Neural cell (in vitro differentiated cells): ENCODE data around the gene MKRN2OS. TPM values are rescaled to one million over a fixed set of nuclear protein-coding genes. Genes with fewer than 3 reads are reported as not detected.

Experiments used
- H2AFZ ChIP-seq: fragments of 200-600, 300-800 bp; sonication (generic), shearing (Covaris generic); 2 replicates; pipeline ENCODE4 v1.6.0; 2014; ENCODE audit warnings: low read depth, mild to moderate bottlenecking, antibody characterized with exemption, low read length, moderate library complexity
- H3F3A ChIP-seq: fragments of 200-600 bp; shearing (Covaris generic); 2 replicates; pipeline ENCODE4 v1.6.1; 2016; ENCODE audit warnings: mild to moderate bottlenecking, moderate library complexity, mixed read lengths, antibody characterized with exemption, low read length; ENCODE audit not compliant: insufficient read depth, poor library complexity, severe bottlenecking
- H3K27ac ChIP-seq: fragments of 200-600, 300-800 bp; sonication (generic), shearing (Covaris generic); 2 replicates; pipeline ENCODE4 v1.5.1; 2014; ENCODE audit warnings: mild to moderate bottlenecking, low read length, moderate library complexity
- H3K27me3 ChIP-seq: fragments of 300-800, 200-600 bp; sonication (generic), shearing (Covaris generic); 2 replicates; pipeline ENCODE4 v1.6.0; 2014; ENCODE audit warnings: mild to moderate bottlenecking, low read depth, low read length, moderate library complexity; ENCODE audit not compliant: insufficient read depth
- H3K36me3 ChIP-seq: fragments of 300-800, 200-600 bp; sonication (generic), shearing (Covaris generic); 2 replicates; pipeline ENCODE4 v1.5.1; 2014; ENCODE audit warnings: mild to moderate bottlenecking, antibody characterized with exemption, low read length, moderate library complexity; ENCODE audit not compliant: insufficient read depth
- H3K4me2 ChIP-seq: fragments of 300-800, 200-600 bp; sonication (generic), shearing (Covaris generic); 2 replicates; pipeline ENCODE4 v1.6.0; 2014; ENCODE audit warnings: mild to moderate bottlenecking, low read length
- H3K4me3 ChIP-seq: fragments of 300-800, 200-600 bp; sonication (generic), shearing (Covaris generic); 2 replicates; pipeline ENCODE4 v1.5.1; 2014; ENCODE audit warnings: mild to moderate bottlenecking, low read length, moderate library complexity
- H3K79me2 ChIP-seq: fragments of 200-600 bp; shearing (Covaris generic); replicated peaks from 2 replicates; pipeline ENCODE4 v1.6.0; 2014; ENCODE audit warnings: mild to moderate bottlenecking, low read length, moderate library complexity; ENCODE audit not compliant: insufficient read depth
- H3K9ac ChIP-seq: fragments of 300-800, 200-600 bp; sonication (generic), shearing (Covaris generic); 2 replicates; pipeline ENCODE4 v1.6.1; 2016; ENCODE audit warnings: mild to moderate bottlenecking, low read length, mixed read lengths
- H3K9me2 ChIP-seq: fragments of 200-600 bp; shearing (Covaris generic); 2 replicates; pipeline ENCODE4 v1.6.1; 2016; ENCODE audit warnings: mild to moderate bottlenecking, low read length, mixed read lengths; ENCODE audit not compliant: insufficient read depth
- H3K9me3 ChIP-seq: fragments of 200-600, 300-800 bp; sonication (generic), shearing (Covaris generic); 2 replicates; pipeline ENCODE4 v1.6.1; 2016; ENCODE audit warnings: mild to moderate bottlenecking, mixed run types, low read length, moderate library complexity, mixed read lengths
- H4K20me1 ChIP-seq: fragments of 200-600 bp; shearing (Covaris generic); 2 replicates; pipeline ENCODE4 v1.6.1; 2016; ENCODE audit warnings: mild to moderate bottlenecking, mixed run types; ENCODE audit not compliant: insufficient read depth
- CTCF ChIP-seq: fragments of 450-650 bp; IDR thresholded peaks from 2 replicates; pipeline ENCODE4 v1.5.1; 2014; ENCODE audit warnings: antibody characterized with exemption, mild to moderate bottlenecking, moderate library complexity; ENCODE audit not compliant: poor library complexity, severe bottlenecking
- EP300 ChIP-seq: fragments of 450-650 bp; conservative IDR thresholded peaks from 2 replicates; pipeline ENCODE4 v1.6.1; 2014; ENCODE audit warnings: antibody characterized with exemption, mild to moderate bottlenecking, moderate library complexity; ENCODE audit not compliant: poor library complexity, severe bottlenecking
- EZH2 ChIP-seq: fragments of 200-600, 300-800 bp; shearing (Covaris generic), sonication (generic); IDR thresholded peaks from 2 replicates; pipeline ENCODE4 v1.6.1; 2014; ENCODE audit warnings: antibody characterized with exemption, low read length, borderline replicate concordance, mild to moderate bottlenecking; ENCODE audit not compliant: insufficient read depth, poor library complexity, severe bottlenecking
- MXI1 ChIP-seq: fragments of 450-650 bp; conservative IDR thresholded peaks from 2 replicates; pipeline ENCODE4 v1.6.1; 2014; ENCODE audit warnings: antibody characterized with exemption, mild to moderate bottlenecking; ENCODE audit not compliant: poor library complexity, severe bottlenecking
- POLR2AphosphoS5 ChIP-seq: IDR thresholded peaks from 2 replicates; pipeline ENCODE4 v1.6.1; 2012
- RAD21 ChIP-seq: fragments of 450-650 bp; conservative IDR thresholded peaks from 2 replicates; pipeline ENCODE4 v1.6.1; 2014; ENCODE audit warnings: antibody characterized with exemption, mild to moderate bottlenecking, moderate library complexity
- REST ChIP-seq: IDR thresholded peaks from 2 replicates; pipeline ENCODE4 v1.6.1; 2012; ENCODE audit warnings: borderline replicate concordance
- SMC3 ChIP-seq: fragments of 450-650 bp; conservative IDR thresholded peaks from 2 replicates; pipeline ENCODE4 v1.6.1; 2014; ENCODE audit warnings: antibody characterized with exemption, mild to moderate bottlenecking, moderate library complexity; ENCODE audit not compliant: poor library complexity
- TAF1 ChIP-seq: IDR thresholded peaks from 2 replicates; pipeline ENCODE4 v1.6.1; 2012; ENCODE audit warnings: low read depth
- polyA plus RNA-seq: library from polyadenylated mRNA; depleted of rRNA; stranded (reverse); fragments of >200 nt; gene quantifications from 2 replicates; pipeline ENCODE4 v1.2.3, GENCODE V29; 2014

MKRN2OS gene
- polyA plus RNA-seq, 1 donor from 2014 or later: 0.36 TPM

- no peaks in the 10 kb centered on the region for H3F3A ChIP-seq
- no peaks in the 10 kb centered on the region for H3K79me2 ChIP-seq
These were observed 29.7 kb downstream of the MKRN2OS start for GRCh38 chr3:12515631-12516030.

GRCh38 chr3:12513694-12514446, 31.4 kb downstream of the MKRN2OS start:
- Histone ChIP-seq H3K27me3 (no peaks in the 10 kb centered on the region), H3K4me3 (no peak overlapping the region), H3K79me2 (no peaks in the 10 kb centered on the region), H3K4me2 (no peak overlapping the region), H3F3A (no peaks in the 10 kb centered on the region), H3K9me3 (no peaks in the 10 kb centered on the region), H3K9ac (no peak overlapping the region), H3K36me3 (no peaks in the 10 kb centered on the region), H3K27ac (no peak overlapping the region), H3K9me2 (no peaks in the 10 kb centered on the region), H2AFZ (no peak overlapping the region), H4K20me1 (no peaks in the 10 kb centered on the region)
- no peak for TF ChIP-seq EZH2
- TF ChIP-seq CTCF: no peak
- no peak for TF ChIP-seq REST
- no peak for TF ChIP-seq MXI1
- TF ChIP-seq POLR2AphosphoS5: no peak

More at GRCh38 chr3:12515631-12516030, 29.7 kb downstream of the MKRN2OS start:
- Histone ChIP-seq H3K27me3 (no peaks in the 10 kb centered on the region), H3K4me3 (no peak overlapping the region), H3K4me2 (no peak overlapping the region), H2AFZ (no peak overlapping the region), H3K9ac (no peak overlapping the region), H3K36me3 (no peaks in the 10 kb centered on the region), H4K20me1 (no peaks in the 10 kb centered on the region), H3K9me2 (no peaks in the 10 kb centered on the region), H3K9me3 (no peaks in the 10 kb centered on the region), H3K27ac (no peak overlapping the region)
- TF ChIP-seq MXI1 (no peak), POLR2AphosphoS5 (no peak), RAD21 (no peak), CTCF (no peak), TAF1 (no peak), SMC3 (no peak), EP300 (no peak), REST (no peak), EZH2 (no peak)
